Measurements from ENCODE around the gene PPP1R13B. TPM values are rescaled to one million over a fixed set of nuclear protein-coding genes. Genes with fewer than 3 reads are reported as not detected.

Gene PPP1R13B
- polyA plus RNA-seq, 4 donors: 28.9 to 39.1 (median 31.1) TPM

GRCh38 chr14:103880348-103881267, 33.2 kb upstream of the PPP1R13B start:
- DNase-seq (ENCODE audit: low read depth in 4 of 4, low spot score in 3 of 4): no peak

- DNase-seq (ENCODE audit: low read depth in 4 of 4, low spot score in 3 of 4): peak in 2 of 4 donors; percentile 67 to 71
Measured at GRCh38 chr14:103879570-103880347, 32.4 kb upstream of the PPP1R13B start.

GRCh38 chr14:103879118-103879569, 31.8 kb upstream of the PPP1R13B start:
- no peak for DNase-seq (ENCODE audit: low read depth in 4 of 4, low spot score in 3 of 4)

- no peak for DNase-seq (ENCODE audit: low read depth in 4 of 4, low spot score in 3 of 4)
Measured at GRCh38 chr14:103878180-103878579, 30.8 kb upstream of the PPP1R13B start.

GRCh38 chr14:103875010-103875409, 27.6 kb upstream of the PPP1R13B start:
- no peak for DNase-seq (ENCODE audit: low read depth in 4 of 4, low spot score in 3 of 4)

- DNase-seq (ENCODE audit: low read depth in 4 of 4, low spot score in 3 of 4): no peak
Measured at GRCh38 chr14:103872481-103873113, 25.2 kb upstream of the PPP1R13B start.

GRCh38 chr14:103871596-103872480, 24.5 kb upstream of the PPP1R13B start:
- no peak for DNase-seq (ENCODE audit: low read depth in 4 of 4, low spot score in 3 of 4)

- no peak for DNase-seq (ENCODE audit: low read depth in 4 of 4, low spot score in 3 of 4)
Measured at GRCh38 chr14:103870891-103871595, 23.7 kb upstream of the PPP1R13B start.

GRCh38 chr14:103870144-103870876, 22.9 kb upstream of the PPP1R13B start:
- DNase-seq (ENCODE audit: low read depth in 4 of 4, low spot score in 3 of 4): no peak

- no peak for DNase-seq (ENCODE audit: low read depth in 4 of 4, low spot score in 3 of 4)
Measured at GRCh38 chr14:103869406-103870143, 22.2 kb upstream of the PPP1R13B start.

- no peak for DNase-seq (ENCODE audit: low read depth in 4 of 4, low spot score in 3 of 4)
Measured at GRCh38 chr14:103868242-103868897, 21.0 kb upstream of the PPP1R13B start.

GRCh38 chr14:103867523-103867953, 20.2 kb upstream of the PPP1R13B start:
- no peak for DNase-seq (ENCODE audit: low read depth in 4 of 4, low spot score in 3 of 4)

- no peak for DNase-seq (ENCODE audit: low read depth in 4 of 4, low spot score in 3 of 4)
Measured at GRCh38 chr14:103867020-103867419, 19.6 kb upstream of the PPP1R13B start.

- DNase-seq (ENCODE audit: low read depth in 4 of 4, low spot score in 3 of 4): no peak
Measured at GRCh38 chr14:103863245-103863644, 15.9 kb upstream of the PPP1R13B start.

- no peak for DNase-seq (ENCODE audit: low read depth in 4 of 4, low spot score in 3 of 4)
Measured at GRCh38 chr14:103862393-103862782, 15.0 kb upstream of the PPP1R13B start.

- no peak for DNase-seq (ENCODE audit: low read depth in 4 of 4, low spot score in 3 of 4)
Measured at GRCh38 chr14:103861413-103862392, 14.3 kb upstream of the PPP1R13B start.

Measured in right renal pelvis (tissue), 4 donors.